ENCODE measurements around the gene SARNP. TPM values are rescaled to one million over a fixed set of nuclear protein-coding genes. Genes with fewer than 3 reads are reported as not detected.

The SARNP gene
- total RNA-seq, 4 donors from 2014 or later: 45.9 to 106 (median 66.6) TPM

DNA sequence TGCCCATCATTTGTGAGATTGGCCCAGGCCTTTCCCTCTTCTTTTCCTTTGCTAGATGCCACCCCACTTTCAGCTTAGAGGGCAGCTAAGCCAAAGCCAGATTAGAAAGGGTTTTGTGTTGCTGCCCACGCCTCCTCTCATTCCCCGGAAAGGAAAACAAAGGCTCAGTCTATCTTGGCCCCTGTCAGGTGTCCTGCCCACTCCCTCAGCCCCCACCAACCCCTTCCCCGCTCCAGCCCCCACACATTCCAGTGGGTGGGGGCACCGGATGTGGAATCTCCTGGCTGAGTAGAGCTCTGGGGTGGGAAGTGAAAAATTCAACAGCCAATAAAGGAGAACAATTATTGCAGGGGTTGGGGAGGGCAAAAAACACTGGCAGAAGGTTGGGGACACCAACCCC, 99.5 kb downstream of the SARNP start:
- DNase-seq: no peak
- H3K4me1 ChIP-seq: peaks cover 10 to 33% of the 10 kb centered on the region in 2 donors
- H3K27ac ChIP-seq: peak overlapping the region; percentile 93 to 95

DNA sequence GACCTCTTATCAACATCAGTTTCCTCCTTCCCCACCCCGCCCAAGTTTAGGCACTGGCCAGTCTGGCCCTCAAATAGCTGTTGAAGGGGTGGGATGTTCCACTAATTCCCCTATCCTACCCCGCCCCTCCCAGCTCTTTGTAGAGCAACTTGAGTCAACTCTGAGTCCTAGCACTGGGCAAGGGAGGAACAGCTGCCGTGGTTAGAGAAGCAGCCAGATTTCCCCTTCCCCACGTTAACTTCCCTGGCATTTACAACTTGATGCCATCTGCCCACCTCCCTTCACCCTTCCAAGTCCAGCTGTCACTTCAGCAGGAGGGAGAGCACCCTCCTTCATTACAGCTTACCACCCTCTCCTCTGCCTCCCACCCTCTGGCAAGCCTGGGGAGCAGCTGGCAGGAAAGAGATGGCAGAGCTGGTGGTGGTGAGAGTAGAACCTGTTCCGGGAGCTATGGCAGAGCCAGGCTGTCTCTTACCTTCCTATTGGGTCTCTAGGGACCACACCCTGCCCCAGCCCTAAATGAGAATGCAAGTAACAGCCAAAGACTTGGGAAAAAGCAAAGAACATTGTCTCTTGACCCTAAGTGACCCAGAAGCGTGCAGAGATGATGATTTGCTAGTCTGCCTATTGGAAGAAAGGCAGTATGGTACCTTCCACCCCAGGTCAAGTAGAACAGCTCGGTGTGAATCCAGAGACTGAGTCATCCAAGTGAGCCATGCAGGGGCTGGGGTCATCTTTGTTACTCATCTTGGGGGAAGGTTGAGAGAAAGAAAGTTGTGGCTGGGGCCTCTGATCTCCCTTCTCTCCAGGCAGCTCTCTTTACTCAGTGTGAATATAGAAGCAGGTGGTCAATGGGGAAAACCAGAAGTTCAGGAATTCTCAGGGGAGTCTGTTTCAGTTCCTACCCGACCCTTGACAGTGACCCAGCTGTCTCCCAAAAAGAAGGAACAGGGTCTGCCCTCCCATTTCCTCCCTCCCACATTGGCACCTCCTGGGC, 100.2 kb downstream of the SARNP start:
- intact Hi-C loops (cut with DNase I; ENCODE audit: low total_unique reads): no loop called here
- no peak for DNase-seq
- Histone ChIP-seq H3K27ac (peak overlapping the region; percentile 93 to 95), H3K4me1 (peaks cover 10 to 33% of the 10 kb centered on the region in 2 donors), H3K27me3 (no peaks in the 10 kb centered on the region), H3K9me3 (no peaks in the 10 kb centered on the region), H3K4me3 (peak overlapping the region in 1 of 2 donors; percentile 72), H3K36me3 (no peaks in the 10 kb centered on the region)
- TF ChIP-seq POLR2A (IDR thresholded peaks at IDR 0.05): no peak
- TF ChIP-seq CTCF (IDR thresholded peaks at IDR 0.05): no peak

More for the DNA sequence above, 99.5 kb downstream of the SARNP start:
- Histone ChIP-seq H3K36me3 (no peaks in the 10 kb centered on the region), H3K4me3 (no peak overlapping the region), H3K9me3 (no peaks in the 10 kb centered on the region), H3K27me3 (no peaks in the 10 kb centered on the region)
- intact Hi-C loops (cut with DNase I; ENCODE audit: low total_unique reads): no loop called here
- TF ChIP-seq POLR2A (IDR thresholded peaks at IDR 0.05): no peak
- no peak for TF ChIP-seq CTCF (IDR thresholded peaks at IDR 0.05)

GRCh38 chr12:55716582-55716957, 101.0 kb downstream of the SARNP start:
- Histone ChIP-seq H3K27ac (peak overlapping the region; percentile 93 to 95), H3K9me3 (no peaks in the 10 kb centered on the region), H3K4me3 (peak overlapping the region; percentile 72 to 83), H3K27me3 (no peaks in the 10 kb centered on the region), H3K4me1 (peaks cover 10 to 30% of the 10 kb centered on the region in 2 donors), H3K36me3 (no peaks in the 10 kb centered on the region)
- no peak for DNase-seq
- TF ChIP-seq CTCF (IDR thresholded peaks at IDR 0.05) (no peak), POLR2A (IDR thresholded peaks at IDR 0.05) (no peak)
- intact Hi-C loops (cut with DNase I; ENCODE audit: low total_unique reads): no loop called here

DNA sequence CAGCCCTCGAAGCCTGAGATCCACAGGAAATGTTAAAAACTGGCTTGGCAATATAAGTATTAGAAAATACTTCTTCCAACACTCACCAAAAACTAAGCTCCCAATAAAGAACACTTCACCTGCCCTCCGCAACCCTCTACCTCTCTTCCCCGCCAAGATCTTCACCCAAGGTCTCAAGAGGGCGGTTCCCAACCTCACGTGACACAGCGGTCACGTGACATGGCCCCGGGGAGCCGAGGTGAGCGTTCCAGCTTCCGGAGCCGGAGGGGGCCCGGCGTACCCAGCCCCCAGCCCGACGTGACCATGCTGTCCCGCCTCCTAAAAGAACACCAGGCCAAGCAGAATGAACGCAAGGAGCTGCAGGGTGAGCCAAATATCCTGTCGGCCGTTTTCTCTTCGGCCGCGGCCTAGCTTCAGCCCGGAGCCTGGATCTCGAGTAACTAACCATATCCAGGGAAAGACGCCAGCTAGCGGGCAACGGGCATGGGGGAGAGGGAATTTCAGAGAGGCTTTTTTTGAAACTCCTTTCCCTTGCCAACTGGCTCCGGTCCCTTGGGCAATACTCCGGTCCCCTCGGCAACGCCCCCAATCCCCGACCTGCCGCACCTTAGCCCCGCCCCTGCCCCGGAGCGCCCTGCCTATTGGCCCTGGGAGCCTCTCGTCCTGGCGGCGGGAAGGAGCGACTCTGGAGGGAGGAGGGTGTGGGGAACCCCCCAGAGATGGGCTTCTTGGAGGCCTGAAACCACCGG, 101.5 kb downstream of the SARNP start, which contains the start of gene BLOC1S1:
Gene BLOC1S1, plus strand, starts transcription at position 214 of the 749 bp plus-strand sequence. Its CDS starts 6 bp downstream, at position 220.
- Histone ChIP-seq H3K4me3 (peak within 1 kb of the TSS; percentile 72 to 83), H3K27me3 (no peaks in the 10 kb centered on the region), H3K27ac (peak within 1 kb of the TSS; percentile 93 to 95), H3K36me3 (no peaks in the 10 kb centered on the region), H3K4me1 (peaks cover 10 to 25% of the 10 kb centered on the region in 2 donors), H3K9me3 (no peaks in the 10 kb centered on the region)
- TF ChIP-seq CTCF (IDR thresholded peaks at IDR 0.05): peak in 2 of 4 experiments; percentile 13 to 42
- peak; percentile 39 to 44 for TF ChIP-seq POLR2A (IDR thresholded peaks at IDR 0.05)
- intact Hi-C loops (cut with DNase I; ENCODE audit: low total_unique reads): no loop called here
- DNase-seq: peak; percentile 93
